ENCODE data around the gene MZT2B.
"Not testable (repeated sequence)": the region's sequence is repeated elsewhere in the genome, so short reads cannot be mapped to it uniquely, and the experiment has no call there.

The MZT2B gene

DNA sequence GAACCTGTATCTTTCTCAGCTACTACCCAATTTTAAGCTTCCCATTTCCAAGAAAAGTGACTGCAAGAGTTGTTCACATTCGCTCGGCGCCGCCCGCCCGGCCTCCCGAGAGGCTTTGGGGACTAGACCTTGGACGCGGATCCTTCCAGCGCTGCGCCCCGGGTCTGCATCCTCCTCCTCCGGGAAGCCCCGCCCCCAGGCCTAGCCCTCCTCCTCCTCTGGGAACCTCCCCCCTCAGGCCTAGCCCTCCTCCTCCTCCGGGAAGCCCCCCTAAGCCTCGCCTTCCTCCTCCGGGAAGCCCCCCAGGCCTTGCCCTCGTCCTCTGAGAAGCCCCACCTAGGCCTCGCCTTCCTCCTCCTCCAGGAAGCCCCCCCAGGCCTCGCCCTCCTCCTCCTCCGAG, 45.9 kb downstream of the MZT2B start:
- not testable (repeated sequence) for H3K27ac ChIP-seq

DNA sequence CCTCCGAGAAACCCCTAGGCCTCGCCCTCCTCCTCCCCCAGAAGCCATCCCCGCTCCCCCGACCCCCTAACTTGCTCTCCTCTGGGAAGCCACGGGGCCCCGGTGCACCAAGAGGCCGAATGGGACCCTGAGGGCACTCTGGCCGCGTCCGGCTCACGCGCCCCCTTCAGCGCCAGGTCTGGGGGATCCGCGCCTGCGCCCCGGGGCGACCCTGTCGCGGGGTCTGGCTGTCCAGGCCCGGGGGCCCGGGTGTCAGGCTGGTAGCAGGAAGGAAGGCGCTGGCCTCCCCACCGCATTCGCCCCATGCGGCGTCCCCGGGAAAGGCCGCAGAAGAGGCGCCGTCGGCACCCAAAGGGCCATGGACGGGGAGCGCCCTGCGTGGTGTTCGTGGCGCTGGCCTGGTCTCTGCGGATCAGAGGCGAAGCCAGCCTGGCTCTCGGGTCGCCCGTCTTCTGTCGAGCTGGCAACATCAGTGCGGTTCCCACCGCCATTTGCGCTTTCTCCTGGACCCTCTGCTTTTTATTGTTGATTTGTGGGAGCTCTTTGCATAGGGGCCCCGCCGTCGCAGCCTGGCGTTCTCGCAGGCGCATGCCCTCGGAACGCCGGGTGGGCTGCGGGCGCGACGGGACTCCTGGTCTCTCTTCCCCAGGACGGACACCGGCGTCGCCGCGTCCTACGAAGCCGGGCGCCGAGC, 46.6 kb downstream of the MZT2B start:
- H3K27ac ChIP-seq = not testable (repeated sequence)

DNA sequence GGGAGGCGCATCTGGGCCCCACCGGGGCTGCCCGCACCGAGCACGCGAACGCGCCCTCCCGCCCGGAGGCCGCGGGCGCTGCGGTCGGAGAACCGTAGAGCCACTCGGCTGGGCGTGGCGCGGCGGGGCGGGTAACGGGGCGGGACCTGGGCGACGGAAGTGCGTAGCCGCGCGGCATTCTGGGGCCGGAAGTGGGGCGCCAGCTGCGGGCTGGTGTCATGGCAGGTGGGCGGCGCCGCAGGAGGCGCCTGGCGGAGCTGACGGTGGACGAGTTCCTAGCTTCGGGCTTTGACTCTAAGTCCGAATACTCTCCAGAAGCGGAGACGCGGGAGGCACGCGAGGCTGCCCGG, 47.1 kb downstream of the MZT2B start:
- not testable (repeated sequence) for H3K27ac ChIP-seq

DNA sequence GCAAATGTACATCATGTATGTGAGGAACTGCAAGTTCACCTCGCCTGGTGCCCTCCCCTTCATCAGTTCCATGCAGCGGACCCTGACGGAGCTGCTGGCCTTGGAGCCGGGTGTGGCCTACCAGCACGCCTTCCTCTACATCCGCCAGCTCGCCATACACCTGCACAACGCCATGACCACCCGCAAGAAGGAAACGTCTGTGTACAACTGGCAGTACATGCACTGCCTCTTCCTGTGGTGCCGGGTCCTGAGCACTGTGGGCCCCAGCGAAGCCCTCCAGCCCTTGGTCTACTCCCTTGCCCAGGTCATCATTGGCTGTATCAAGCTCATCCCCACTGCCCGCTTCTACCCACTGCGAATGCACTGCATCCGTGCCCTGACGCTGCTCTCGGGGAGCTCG, 48.3 kb downstream of the MZT2B start:
- not testable (repeated sequence) for H3K27ac ChIP-seq

DNA sequence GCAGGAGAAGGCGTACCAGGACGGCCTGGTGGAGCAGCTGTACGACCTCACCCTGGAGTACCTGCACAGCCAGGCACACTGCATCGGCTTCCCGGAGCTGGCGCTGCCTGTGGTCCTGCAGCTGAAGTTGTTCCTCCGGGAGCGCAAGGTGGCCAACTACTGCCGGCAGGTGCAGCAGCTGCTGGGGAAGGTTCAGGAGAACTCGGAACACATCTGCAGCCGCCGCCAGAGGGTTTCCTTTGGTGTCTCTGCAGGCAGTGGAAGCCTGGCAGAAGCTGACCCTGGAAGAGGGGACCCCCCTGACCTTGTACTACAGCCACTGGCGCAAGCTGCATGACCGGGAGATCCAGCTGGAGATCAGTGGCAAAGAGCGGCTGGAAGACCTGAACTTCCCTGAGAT, 48.8 kb downstream of the MZT2B start:
- not testable (repeated sequence) for H3K27ac ChIP-seq

DNA sequence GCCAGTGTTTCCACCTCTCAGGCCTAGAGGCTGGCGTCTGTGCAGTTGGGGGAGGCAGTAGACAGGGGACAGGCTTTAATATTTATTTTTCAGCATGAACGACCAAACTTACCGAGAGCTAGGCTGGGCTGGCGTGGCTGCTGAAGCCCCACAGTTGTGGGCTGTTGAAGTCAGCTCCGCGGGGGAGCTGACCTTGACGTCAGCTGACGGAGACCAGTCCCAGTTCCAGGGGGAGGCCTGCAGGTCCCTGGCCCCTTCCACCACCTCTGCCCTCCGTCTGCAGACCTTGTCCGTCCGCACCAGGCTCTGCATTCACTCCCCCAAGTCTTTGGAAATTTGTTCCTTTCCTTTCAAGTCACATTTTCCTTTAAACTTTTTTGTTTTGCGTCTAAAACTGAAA, 49.6 kb downstream of the MZT2B start:
- no peak overlapping the region for H3K27ac ChIP-seq
- no peak for TF ChIP-seq ZFX (IDR thresholded peaks at IDR 0.05)
- TF ChIP-seq, protein P1, sequence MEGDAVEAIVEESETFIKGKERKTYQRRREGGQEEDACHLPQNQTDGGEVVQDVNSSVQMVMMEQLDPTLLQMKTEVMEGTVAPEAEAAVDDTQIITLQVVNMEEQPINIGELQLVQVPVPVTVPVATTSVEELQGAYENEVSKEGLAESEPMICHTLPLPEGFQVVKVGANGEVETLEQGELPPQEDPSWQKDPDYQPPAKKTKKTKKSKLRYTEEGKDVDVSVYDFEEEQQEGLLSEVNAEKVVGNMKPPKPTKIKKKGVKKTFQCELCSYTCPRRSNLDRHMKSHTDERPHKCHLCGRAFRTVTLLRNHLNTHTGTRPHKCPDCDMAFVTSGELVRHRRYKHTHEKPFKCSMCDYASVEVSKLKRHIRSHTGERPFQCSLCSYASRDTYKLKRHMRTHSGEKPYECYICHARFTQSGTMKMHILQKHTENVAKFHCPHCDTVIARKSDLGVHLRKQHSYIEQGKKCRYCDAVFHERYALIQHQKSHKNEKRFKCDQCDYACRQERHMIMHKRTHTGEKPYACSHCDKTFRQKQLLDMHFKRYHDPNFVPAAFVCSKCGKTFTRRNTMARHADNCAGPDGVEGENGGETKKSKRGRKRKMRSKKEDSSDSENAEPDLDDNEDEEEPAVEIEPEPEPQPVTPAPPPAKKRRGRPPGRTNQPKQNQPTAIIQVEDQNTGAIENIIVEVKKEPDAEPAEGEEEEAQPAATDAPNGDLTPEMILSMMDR (conservative IDR thresholded peaks at IDR 0.05) = no peak

DNA sequence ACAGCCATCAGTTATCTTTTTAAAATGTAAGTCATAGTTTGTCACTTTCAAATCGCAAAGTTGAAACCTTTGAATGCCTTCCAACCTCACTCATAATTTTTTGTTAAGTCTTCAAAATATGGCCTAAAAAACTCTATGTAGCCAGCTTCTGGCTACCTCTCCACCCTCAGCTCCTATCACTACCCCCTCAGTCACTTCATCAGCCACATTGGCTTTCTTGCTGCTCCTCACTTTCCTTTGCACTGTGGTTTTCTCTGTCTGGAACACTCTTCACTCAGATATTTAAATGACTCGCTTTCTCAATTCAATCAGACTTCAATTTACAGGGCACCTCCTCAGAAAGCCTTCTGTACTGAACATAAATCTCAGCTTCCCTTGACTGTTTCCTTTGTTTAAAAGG, 51.0 kb downstream of the MZT2B start:
- not testable (repeated sequence) for H3K27ac ChIP-seq

DNA sequence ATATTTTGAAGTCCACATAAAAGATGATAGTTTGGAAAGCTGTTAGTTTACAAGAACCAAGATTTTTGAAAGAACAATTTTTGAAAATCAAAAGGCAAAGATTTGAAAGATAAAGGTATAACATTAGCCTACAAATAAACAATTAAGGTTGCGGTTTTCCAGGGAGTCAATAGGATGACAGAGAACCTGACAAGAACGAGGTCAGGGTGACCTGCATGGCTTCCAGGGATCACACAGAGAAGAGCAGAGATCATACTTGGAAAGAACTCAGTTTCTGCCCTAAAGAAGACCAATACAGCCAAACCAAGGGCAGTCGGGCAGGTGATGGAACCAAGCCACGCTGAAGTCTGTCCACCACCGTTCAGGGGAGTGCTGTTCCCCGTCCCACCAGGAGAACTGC, 57.5 kb downstream of the MZT2B start:
- peak overlapping the region; percentile 77 for H3K27ac ChIP-seq

Data from C4-2B (cell line).